ENCODE measurements around the gene ESRRG.

ESRRG gene

DNA sequence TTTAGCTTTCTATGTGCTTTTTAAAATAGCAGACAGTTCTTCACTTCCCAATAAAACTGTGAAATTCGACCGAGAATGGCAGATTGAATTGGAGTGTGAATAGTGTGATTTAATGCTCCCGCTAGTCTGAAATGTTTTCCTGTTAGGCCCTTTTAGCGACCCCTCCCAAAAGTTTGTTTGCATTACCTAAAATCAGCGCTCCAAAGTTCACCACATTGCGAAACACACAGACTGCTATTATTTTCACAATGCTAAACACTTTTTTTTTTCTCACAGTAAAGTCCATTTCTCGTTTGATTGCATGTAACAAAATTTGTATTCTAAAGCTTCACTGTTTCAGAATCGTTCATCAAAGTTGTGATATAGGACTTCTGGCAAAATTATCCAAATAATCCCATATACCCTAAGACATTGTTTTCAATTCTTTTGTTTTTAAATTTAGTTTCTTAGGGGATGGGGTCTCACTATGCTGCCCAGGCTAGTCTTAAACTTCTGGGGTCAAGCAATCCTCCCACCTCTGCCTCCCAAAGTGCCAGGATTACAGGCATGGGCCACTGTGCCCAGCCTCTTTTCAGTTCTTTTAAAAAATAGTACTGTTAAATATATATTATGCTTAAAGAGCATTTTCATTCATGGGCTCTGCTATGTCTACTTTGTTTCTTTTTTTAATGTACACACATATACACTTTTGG, 223.5 kb downstream of the ESRRG start:
- H3K9me2 ChIP-seq (replicated peaks; ENCODE audit: insufficient read depth, low read length): no peaks in the 10 kb centered on the region
- no peaks in the 10 kb centered on the region for H3K36me3 ChIP-seq (ENCODE audit: low read length)
- no peaks in the 10 kb centered on the region for H3K27me3 ChIP-seq (ENCODE audit: low read length)
- H3K79me2 ChIP-seq (ENCODE audit: insufficient read depth, low read length): no peaks in the 10 kb centered on the region
- H3K9ac ChIP-seq (ENCODE audit: low read length): no peak overlapping the region
- no peak overlapping the region for H2AFZ ChIP-seq (ENCODE audit: low read depth, low read length, severe bottlenecking)
- H3K9me3 ChIP-seq (ENCODE audit: insufficient read depth, low read length): no peaks in the 10 kb centered on the region
- no peaks in the 10 kb centered on the region for H4K20me1 ChIP-seq (ENCODE audit: low read depth, low read length)
- no peak for TF ChIP-seq EZH2phosphoT487 (conservative IDR thresholded peaks at IDR 0.05; ENCODE audit: low read length)
- TF ChIP-seq, protein P1, sequence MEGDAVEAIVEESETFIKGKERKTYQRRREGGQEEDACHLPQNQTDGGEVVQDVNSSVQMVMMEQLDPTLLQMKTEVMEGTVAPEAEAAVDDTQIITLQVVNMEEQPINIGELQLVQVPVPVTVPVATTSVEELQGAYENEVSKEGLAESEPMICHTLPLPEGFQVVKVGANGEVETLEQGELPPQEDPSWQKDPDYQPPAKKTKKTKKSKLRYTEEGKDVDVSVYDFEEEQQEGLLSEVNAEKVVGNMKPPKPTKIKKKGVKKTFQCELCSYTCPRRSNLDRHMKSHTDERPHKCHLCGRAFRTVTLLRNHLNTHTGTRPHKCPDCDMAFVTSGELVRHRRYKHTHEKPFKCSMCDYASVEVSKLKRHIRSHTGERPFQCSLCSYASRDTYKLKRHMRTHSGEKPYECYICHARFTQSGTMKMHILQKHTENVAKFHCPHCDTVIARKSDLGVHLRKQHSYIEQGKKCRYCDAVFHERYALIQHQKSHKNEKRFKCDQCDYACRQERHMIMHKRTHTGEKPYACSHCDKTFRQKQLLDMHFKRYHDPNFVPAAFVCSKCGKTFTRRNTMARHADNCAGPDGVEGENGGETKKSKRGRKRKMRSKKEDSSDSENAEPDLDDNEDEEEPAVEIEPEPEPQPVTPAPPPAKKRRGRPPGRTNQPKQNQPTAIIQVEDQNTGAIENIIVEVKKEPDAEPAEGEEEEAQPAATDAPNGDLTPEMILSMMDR (IDR thresholded peaks at IDR 0.05; ENCODE audit: insufficient read depth, low read length, poor library complexity, severe bottlenecking): no peak
- no peak overlapping the region for H3K4me2 ChIP-seq (ENCODE audit: low read depth, low read length, poor library complexity, severe bottlenecking)
- H3K4me3 ChIP-seq (ENCODE audit: insufficient read depth, low read length, poor library complexity, severe bottlenecking): no peak overlapping the region
- H3K27ac ChIP-seq (ENCODE audit: low read depth, low read length): no peak overlapping the region
- H3F3A ChIP-seq (ENCODE audit: insufficient read depth): no peaks in the 10 kb centered on the region

DNA sequence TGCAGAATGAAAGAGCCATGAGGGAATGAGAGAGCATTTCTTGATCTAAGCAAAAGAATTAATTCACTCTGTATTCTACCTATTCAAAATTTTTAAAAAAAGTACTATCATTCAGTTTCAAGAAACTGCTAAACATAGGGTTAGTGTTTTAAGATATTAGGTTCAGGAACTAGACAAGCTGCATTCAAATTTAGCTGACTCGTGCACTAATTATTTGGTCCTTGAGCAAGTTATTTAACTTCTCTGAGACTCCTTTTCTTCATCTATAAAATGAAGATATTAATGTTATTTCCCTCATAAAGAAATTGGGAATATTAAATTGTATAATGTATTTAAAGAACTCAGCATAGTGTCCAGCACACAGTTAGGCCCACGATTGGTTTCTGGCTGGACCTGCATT, 225.0 kb downstream of the ESRRG start:
- no peaks in the 10 kb centered on the region for H3K9me2 ChIP-seq (replicated peaks; ENCODE audit: insufficient read depth, low read length)
- no peaks in the 10 kb centered on the region for H3K36me3 ChIP-seq (ENCODE audit: low read length)
- no peaks in the 10 kb centered on the region for H3K27me3 ChIP-seq (ENCODE audit: low read length)
- H3K9me3 ChIP-seq (ENCODE audit: insufficient read depth, low read length): no peaks in the 10 kb centered on the region
- no peak overlapping the region for H3K4me3 ChIP-seq (ENCODE audit: insufficient read depth, low read length, poor library complexity, severe bottlenecking)
- no peak overlapping the region for H3K9ac ChIP-seq (ENCODE audit: low read length)
- H3K27ac ChIP-seq (ENCODE audit: low read depth, low read length): no peak overlapping the region
- H4K20me1 ChIP-seq (ENCODE audit: low read depth, low read length): no peaks in the 10 kb centered on the region
- no peaks in the 10 kb centered on the region for H3K79me2 ChIP-seq (ENCODE audit: insufficient read depth, low read length)
- H2AFZ ChIP-seq (ENCODE audit: low read depth, low read length, severe bottlenecking): no peak overlapping the region
- no peaks in the 10 kb centered on the region for H3F3A ChIP-seq (ENCODE audit: insufficient read depth)
- H3K4me2 ChIP-seq (ENCODE audit: low read depth, low read length, poor library complexity, severe bottlenecking): no peak overlapping the region
- TF ChIP-seq, protein P1 (IDR thresholded peaks at IDR 0.05; ENCODE audit: insufficient read depth, low read length, poor library complexity, severe bottlenecking): no peak
- no peak for TF ChIP-seq EZH2phosphoT487 (conservative IDR thresholded peaks at IDR 0.05; ENCODE audit: low read length)

DNA sequence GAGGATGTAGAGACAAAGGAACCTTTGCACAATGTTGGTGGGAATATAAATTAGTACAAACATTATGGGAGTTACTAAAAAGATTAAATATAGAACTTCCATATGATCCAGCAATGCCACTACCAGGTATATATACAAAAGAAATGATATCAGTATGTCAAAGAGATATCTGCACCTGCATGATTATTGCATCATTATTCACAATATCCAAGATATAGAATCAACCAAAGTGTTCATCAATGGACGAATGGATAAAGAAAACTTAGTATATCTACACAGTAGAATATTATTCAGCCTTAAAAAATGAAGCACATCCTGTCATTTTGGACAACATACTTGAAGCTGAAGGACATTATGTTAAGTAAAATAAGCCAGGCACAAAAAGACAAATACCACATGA, 238.2 kb downstream of the ESRRG start:
- Histone ChIP-seq H4K20me1 (ENCODE audit: low read depth, low read length) (no peaks in the 10 kb centered on the region), H3K9ac (ENCODE audit: low read length) (no peak overlapping the region), H3K4me2 (ENCODE audit: low read depth, low read length, poor library complexity, severe bottlenecking) (no peak overlapping the region), H3K27ac (ENCODE audit: low read depth, low read length) (no peak overlapping the region), H3K4me3 (ENCODE audit: insufficient read depth, low read length, poor library complexity, severe bottlenecking) (no peak overlapping the region), H3K9me3 (ENCODE audit: insufficient read depth, low read length) (no peaks in the 10 kb centered on the region), H3K36me3 (ENCODE audit: low read length) (no peaks in the 10 kb centered on the region), H2AFZ (ENCODE audit: low read depth, low read length, severe bottlenecking) (no peak overlapping the region), H3K9me2 (replicated peaks; ENCODE audit: insufficient read depth, low read length) (no peaks in the 10 kb centered on the region), H3K79me2 (ENCODE audit: insufficient read depth, low read length) (no peaks in the 10 kb centered on the region), H3K27me3 (ENCODE audit: low read length) (no peaks in the 10 kb centered on the region), H3F3A (ENCODE audit: insufficient read depth) (no peaks in the 10 kb centered on the region)
- TF ChIP-seq, protein P1 (IDR thresholded peaks at IDR 0.05; ENCODE audit: insufficient read depth, low read length, poor library complexity, severe bottlenecking): no peak
- no peak for TF ChIP-seq EZH2phosphoT487 (conservative IDR thresholded peaks at IDR 0.05; ENCODE audit: low read length)
